CD4-positive, alpha-beta T cell treated with Interferon alpha-2 for 1 hour (primary cell): Measurements from ENCODE around the gene TRIP4.

Experiments used
- DNase-seq, 2 donors: peaks; one replicate each; pipeline ENCODE4 v3.0.0-alpha.2; 2020 to 2022

Gene TRIP4

GRCh38 chr15:64500695-64501395 is 113.2 kb downstream of the TRIP4 start:
- DNase-seq, result no peak

DNA sequence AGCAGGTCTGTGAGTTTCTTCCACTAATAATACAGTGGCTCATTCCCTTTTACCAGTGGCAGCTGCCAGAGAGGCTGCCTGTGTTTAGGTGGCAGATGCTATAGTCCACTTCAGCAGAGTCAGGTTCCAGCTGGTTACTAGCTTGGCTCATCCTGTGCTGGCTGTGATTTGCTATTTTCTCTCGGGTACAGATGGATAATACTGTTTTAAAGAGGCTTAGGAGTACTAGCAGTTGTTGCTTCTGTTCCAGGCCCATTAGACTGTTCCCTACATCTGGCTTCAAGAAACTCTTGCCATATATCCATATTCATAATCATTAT is 113.7 kb downstream of the TRIP4 start:
- no peak for DNase-seq

GRCh38 chr15:64502151-64502550 is 114.5 kb downstream of the TRIP4 start:
- no peak for DNase-seq

GRCh38 chr15:64502551-64502950 is 114.9 kb downstream of the TRIP4 start:
- DNase-seq, result no peak

DNA sequence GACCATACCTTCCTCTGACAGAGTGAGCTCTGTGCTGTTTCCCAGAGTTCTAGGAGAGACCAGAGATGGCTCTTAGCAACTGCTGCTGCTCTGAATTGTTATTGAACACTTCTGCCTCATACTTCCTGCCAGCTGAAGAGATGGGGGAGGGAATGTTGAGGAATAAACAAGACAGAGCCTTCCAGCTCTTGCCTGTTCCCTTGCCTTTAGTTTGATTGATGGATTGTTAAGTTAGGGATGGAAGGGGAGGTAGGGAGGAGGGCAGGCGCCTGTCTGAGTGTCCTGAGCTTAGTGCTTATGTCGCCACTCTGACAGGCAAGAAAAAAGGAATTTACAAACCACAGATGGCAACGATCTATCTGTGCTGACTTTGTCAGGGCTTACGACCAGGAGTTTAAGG is 115.6 kb downstream of the TRIP4 start:
- peak in 1 of 2 donors; percentile 19 for DNase-seq

DNA sequence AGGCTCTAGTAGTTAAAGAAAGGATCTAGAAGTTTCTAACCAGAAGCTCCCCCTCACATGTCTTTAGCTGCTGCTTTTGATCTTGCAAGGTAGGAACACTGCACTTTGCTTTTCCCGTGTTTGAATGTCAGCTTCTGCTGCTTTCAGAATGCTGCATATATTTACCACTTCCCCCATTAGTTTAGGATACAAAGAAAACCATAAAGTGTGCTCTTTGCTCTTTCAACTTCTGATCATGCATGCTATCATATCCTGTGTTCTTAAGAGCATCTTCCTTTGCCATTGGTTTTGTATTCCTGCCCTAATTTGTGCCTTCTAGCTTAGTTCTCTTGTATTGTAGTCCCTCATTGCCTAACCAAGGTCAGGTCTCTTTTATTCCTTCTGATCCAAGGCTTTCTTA is 116.0 kb downstream of the TRIP4 start:
- DNase-seq, result peak in 1 of 2 donors; percentile 27
